GM18511 (cell line): ENCODE data around the gene CHMP4A.

Experiments used
- ATAC-seq: cut with Tn5 transposase; IDR thresholded peaks from one replicate; pipeline ENCODE4 v1.9.1; 2021; ENCODE audit warnings: mild to moderate bottlenecking, moderate library complexity; ENCODE audit not compliant: unreplicated experiment

Gene CHMP4A

DNA sequence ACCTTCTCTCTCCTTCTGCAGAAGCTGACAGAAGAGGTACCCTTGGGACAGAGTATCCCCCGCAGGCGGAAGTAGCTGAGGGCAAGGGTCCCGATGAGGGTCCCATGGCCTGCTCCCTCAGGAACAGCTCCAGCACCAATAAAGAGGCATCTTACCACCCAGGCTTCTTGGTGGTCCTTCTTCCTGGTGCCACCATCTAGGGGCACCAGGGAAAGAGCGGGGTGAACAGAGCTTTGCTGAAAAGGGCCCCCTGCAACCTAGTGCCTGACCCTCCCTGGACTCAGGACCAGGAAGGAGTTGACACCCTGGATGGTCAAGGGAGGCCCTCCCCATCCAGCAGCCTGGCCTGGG is 52.8 kb downstream of the CHMP4A start:
- no peak for ATAC-seq

DNA sequence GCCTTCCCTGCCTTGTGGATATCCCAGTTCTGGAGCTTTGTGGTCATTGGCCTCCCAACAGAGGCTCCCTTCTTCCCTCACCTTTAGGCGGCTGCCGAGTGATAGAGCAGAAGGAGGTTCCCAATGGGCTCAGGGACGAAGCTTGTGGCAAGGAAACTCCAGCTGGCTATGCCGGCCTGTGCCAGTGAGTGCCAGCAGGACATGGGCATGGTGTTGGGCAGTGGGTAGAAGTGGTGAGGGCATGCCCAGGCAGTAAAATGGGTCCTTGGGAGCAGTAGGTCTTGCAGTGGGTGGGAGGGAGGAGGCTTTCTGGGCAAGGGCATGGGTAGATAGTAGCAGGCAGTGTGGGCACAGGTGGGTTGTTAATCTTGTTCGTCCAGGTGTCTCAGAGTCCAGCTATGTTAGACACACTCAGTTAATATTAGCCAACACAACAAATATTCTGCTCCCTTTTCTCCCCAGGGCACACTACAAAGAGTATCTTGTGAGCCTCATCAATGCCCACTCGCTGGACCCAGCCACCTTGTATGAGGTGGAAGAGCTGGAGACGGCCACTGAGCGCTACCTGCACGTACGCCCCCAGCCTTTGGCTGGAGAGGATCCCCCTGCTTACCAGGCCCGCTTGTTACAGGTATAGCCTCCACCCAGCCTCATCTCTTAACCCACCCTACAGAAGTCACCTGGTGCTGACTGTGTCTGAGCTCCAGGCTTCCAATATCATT is 53.4 kb downstream of the CHMP4A start:
- no peak for ATAC-seq
